H1 (cell line): ENCODE data around the gene U2AF1L4. TPM values are rescaled to one million over a fixed set of nuclear protein-coding genes. Genes with fewer than 3 reads are reported as not detected.

Experiments used
- CTBP2 ChIP-seq: IDR thresholded peaks from 2 replicates; pipeline ENCODE4 v1.7.0; 2011; ENCODE audit warnings: borderline replicate concordance, mild to moderate bottlenecking, moderate library complexity, mixed read lengths, low read length; ENCODE audit not compliant: insufficient read depth, insufficient read length
- JUN ChIP-seq: IDR thresholded peaks from 2 replicates; pipeline ENCODE4 v1.6.1; 2011; ENCODE audit warnings: low read depth, mild to moderate bottlenecking, improper control_type of control experiment, low read length
- polyA plus RNA-seq, 7 experiments: library from polyadenylated mRNA; depleted of rRNA in 3 of 7; stranded (reverse) in 5 of 7; unstranded in 2 of 7; fragments of >200 nt in 5 of 7; fragments of 200-250 nt in 2 of 7; gene quantifications; 1 replicate in 5 of 7; 2 replicates in 1 of 7; 4 replicates in 1 of 7; pipeline versions ENCODE4 v1.2.1 to v1.2.3, GENCODE V29; 2011 to 2013; ENCODE audit warnings: missing spikeins in 2 of 7, mixed read lengths in 2 of 7
- total RNA-seq: library from RNA; stranded (reverse); fragmentation: NEBNext Ultra II Directional; extraction: Animal tissue kit (Norgen Biotek cat#: 25700); gene quantifications from 2 replicates; pipeline ENCODE4 v1.2.1, GENCODE V29; 2021

U2AF1L4 gene
- total and polyA plus RNA-seq, 2 of the 8 experiments (the other 6 are each of a cell fraction or from before 2014, with no cell fraction given): 15.1 to 32.7 TPM

GRCh38 chr19:35788205-35788960, 43.2 kb upstream of the U2AF1L4 start (continued):
- TF ChIP-seq CTBP2 (no peak), JUN (no peak)
